ENCODE data around the gene CHST11.

CHST11 gene

GRCh38 chr12:104667139-104667538 lies 210.4 kb downstream of the CHST11 start:
- DNase-seq: no peak

- no peak for DNase-seq
Measured at GRCh38 chr12:104668274-104668718, 211.5 kb downstream of the CHST11 start.

GRCh38 chr12:104669089-104669721 lies 212.5 kb downstream of the CHST11 start:
- no peak for DNase-seq

GRCh38 chr12:104669851-104670337 lies 213.1 kb downstream of the CHST11 start:
- DNase-seq: no peak

GRCh38 chr12:104670439-104671408 lies 214.0 kb downstream of the CHST11 start:
- DNase-seq: no peak

- peak; percentile 91 for DNase-seq
Measured at GRCh38 chr12:104671409-104672095, 214.8 kb downstream of the CHST11 start.

- no peak for DNase-seq
Measured at GRCh38 chr12:104672096-104672445, 215.3 kb downstream of the CHST11 start.

- no peak for DNase-seq
Measured at GRCh38 chr12:104672501-104673265, 215.9 kb downstream of the CHST11 start.

GRCh38 chr12:104673294-104673693 lies 216.5 kb downstream of the CHST11 start:
- DNase-seq: no peak

- no peak for DNase-seq
Measured at GRCh38 chr12:104673696-104674482, 217.1 kb downstream of the CHST11 start.

GRCh38 chr12:104676636-104677035 lies 219.9 kb downstream of the CHST11 start:
- no peak for DNase-seq

- DNase-seq: no peak
Measured at GRCh38 chr12:104677441-104678089, 220.8 kb downstream of the CHST11 start.

GRCh38 chr12:104680070-104680469 lies 223.3 kb downstream of the CHST11 start:
- DNase-seq: no peak

- DNase-seq: no peak
Measured at GRCh38 chr12:104680491-104680890, 223.7 kb downstream of the CHST11 start.

GRCh38 chr12:104681012-104681690 lies 224.4 kb downstream of the CHST11 start:
- no peak for DNase-seq

GRCh38 chr12:104682790-104683279 lies 226.1 kb downstream of the CHST11 start:
- peak; percentile 77 for DNase-seq

- DNase-seq: no peak
Measured at GRCh38 chr12:104683831-104684503, 227.2 kb downstream of the CHST11 start.

- no peak for DNase-seq
Measured at GRCh38 chr12:104684884-104685283, 228.1 kb downstream of the CHST11 start.

GRCh38 chr12:104685366-104685765 lies 228.6 kb downstream of the CHST11 start:
- no peak for DNase-seq

GRCh38 chr12:104686196-104686595 lies 229.4 kb downstream of the CHST11 start:
- no peak for DNase-seq
